K562 (cell line): Measurements from ENCODE around the gene STK11. TPM values are rescaled to one million over a fixed set of nuclear protein-coding genes. Genes with fewer than 3 reads are reported as not detected.

Source experiments
- BRD4 ChIP-seq: fragments of 200-600 bp; sonication (generic); IDR thresholded peaks from 2 replicates; pipeline ENCODE4 v1.6.1; 2017; ENCODE audit warnings: inconsistent platforms
- CC2D1A ChIP-seq: fragments of 450-650 bp; IDR thresholded peaks from 2 replicates; pipeline ENCODE4 v1.6.1; 2017; ENCODE audit warnings: mild to moderate bottlenecking
- E2F5 ChIP-seq: sonication (generic); formaldehyde crosslinking; IDR thresholded peaks from 2 replicates; pipeline ENCODE4 v1.8.0; 2022; ENCODE audit warnings: mild to moderate bottlenecking, missing genetic modification reagents
- E2F8 ChIP-seq: fragments of 450-650 bp; IDR thresholded peaks from 2 replicates; pipeline ENCODE4 v1.7.1; 2018; ENCODE audit warnings: mild to moderate bottlenecking, low read depth; ENCODE audit not compliant: partially characterized antibody
- ELF2 ChIP-seq: fragments of 250-450 bp; sonication (Bioruptor Pico); IDR thresholded peaks from 2 replicates; pipeline ENCODE4 v1.5.0; 2021; ENCODE audit warnings: mild to moderate bottlenecking
- FIP1L1 ChIP-seq: fragments of 200-400 bp; formaldehyde crosslinking; IDR thresholded peaks from 2 replicates; pipeline ENCODE4 v1.6.1; 2018; ENCODE audit warnings: mild to moderate bottlenecking, low read depth, low read length; ENCODE audit not compliant: poor library complexity, severe bottlenecking
- GTF2E2 ChIP-seq: fragments of 200-800 bp; sonication (Bioruptor generic); IDR thresholded peaks from 2 replicates; pipeline ENCODE4 v1.6.1; 2016; ENCODE audit warnings: missing genetic modification characterization, missing compliant biosample characterization
- KDM2B ChIP-seq: fragments of 250-450 bp; sonication (Bioruptor Pico); IDR thresholded peaks from 2 replicates; pipeline ENCODE4 v1.8.0; 2021; ENCODE audit warnings: mild to moderate bottlenecking, moderate library complexity
- MTA2 ChIP-seq: fragments of 450-650 bp; IDR thresholded peaks from 2 replicates; pipeline ENCODE4 v1.6.1; 2016; ENCODE audit warnings: low read depth
- NCOA1 ChIP-seq: fragments of 450-650 bp; IDR thresholded peaks from 2 replicates; pipeline ENCODE4 v1.6.1; 2016; ENCODE audit warnings: low read depth
- NR3C1 ChIP-seq: sonication (generic); formaldehyde crosslinking; IDR thresholded peaks from 2 replicates; pipeline ENCODE4 v1.8.1; 2022; ENCODE audit warnings: missing genetic modification reagents
- PML ChIP-seq: IDR thresholded peaks from 2 replicates; pipeline ENCODE4 v1.6.1; 2012; ENCODE audit warnings: low read length, inconsistent platforms
- RHOXF2B ChIP-seq: fragments of 250-450 bp; sonication (Bioruptor Pico); conservative IDR thresholded peaks from 2 replicates; pipeline ENCODE4 v1.5.1; 2021
- SAFB ChIP-seq: fragments of 200-400 bp; formaldehyde crosslinking; IDR thresholded peaks from 2 replicates; pipeline ENCODE4 v1.6.1; 2017; ENCODE audit warnings: low read depth, low read length, borderline replicate concordance
- SMAD4 ChIP-seq: fragments of 250-450 bp; sonication (Bioruptor Pico); conservative IDR thresholded peaks from 2 replicates; pipeline ENCODE4 v1.8.0; 2021; ENCODE audit warnings: inconsistent platforms, mild to moderate bottlenecking, moderate library complexity
- STAT6 ChIP-seq: sonication (generic); formaldehyde crosslinking; IDR thresholded peaks from 2 replicates; pipeline ENCODE4 v1.8.1; 2023; ENCODE audit warnings: mild to moderate bottlenecking, missing genetic modification reagents
- TCF3 ChIP-seq: sonication (generic); formaldehyde crosslinking; IDR thresholded peaks from 2 replicates; pipeline ENCODE4 v1.4.0; 2020; ENCODE audit warnings: mild to moderate bottlenecking, missing genetic modification reagents
- TCF7L2 ChIP-seq: fragments of 150-350 bp; IDR thresholded peaks from 2 replicates; pipeline ENCODE4 v1.6.1; 2016; ENCODE audit warnings: low read depth, mild to moderate bottlenecking, low read length, moderate library complexity
- TSHZ1 ChIP-seq: fragments of 250-450 bp; sonication (Bioruptor Pico); IDR thresholded peaks from 2 replicates; pipeline ENCODE4 v1.4.0; 2020; ENCODE audit warnings: mild to moderate bottlenecking, moderate library complexity
- ZNF324 ChIP-seq: fragments of 250-450 bp; sonication (Bioruptor Pico); IDR thresholded peaks from 2 replicates; pipeline ENCODE4 v1.4.0; 2020; ENCODE audit warnings: mild to moderate bottlenecking
- polyA plus RNA-seq, 8 experiments: library from polyadenylated mRNA; depleted of rRNA in 4 of 8; stranded (reverse) in 5 of 8; unstranded in 3 of 8; fragments of >200 nt; fragmentation: Nextera tagmentation in 2 of 8; fragmentation: Illumina TruSeq in 1 of 8; extraction: Ambion mirVana in 2 of 8; extraction: Trizol in 1 of 8; gene quantifications; 2 replicates each; pipeline versions ENCODE4 v1.2.1 to v1.2.3, GENCODE V29; 2011 to 2014; ENCODE audit warnings: inconsistent platforms in 1 of 8, missing spikeins in 1 of 8
- total RNA-seq, 7 experiments: library from RNA; depleted of rRNA in 6 of 7; stranded (reverse); fragments of >200 nt in 6 of 7; fragmentation: Illumina TruSeq in 2 of 7; extraction: Trizol in 2 of 7; gene quantifications; 2 replicates each; pipeline versions ENCODE4 v1.2.1 to v1.2.3, GENCODE V29; 2011 to 2021; ENCODE audit warnings: low replicate concordance in 1 of 7

STK11 gene
- total and polyA plus RNA-seq, 9 of the 15 experiments (the other 6 are each of a cell fraction or from before 2014, with no cell fraction given): 0.15 to 96.5 (median 31.7) TPM

- no peak for TF ChIP-seq TSHZ1
- no peak for TF ChIP-seq CC2D1A
- TF ChIP-seq SMAD4: peak; percentile 78
- TF ChIP-seq E2F5 (CRISPR knock-in tag): no peak
- TF ChIP-seq E2F8: peak; percentile 22
- TF ChIP-seq PML: peak; percentile 19; the same call in 1 of the 2 replicates
- no peak for TF ChIP-seq RHOXF2B (CRISPR knock-in tag)
- TF ChIP-seq TCF7L2: no peak
- TF ChIP-seq MTA2: no peak
- no peak for TF ChIP-seq KDM2B (CRISPR knock-in tag)
- no peak for TF ChIP-seq NCOA1
- peak; percentile 92 for TF ChIP-seq GTF2E2 (tag)
- no peak for TF ChIP-seq TCF3 (CRISPR knock-in tag)
- TF ChIP-seq BRD4: no peak; the same call in 1 of the 2 replicates
- TF ChIP-seq NR3C1 (CRISPR knock-in tag): no peak
- no peak for TF ChIP-seq ZNF324
- peak; percentile 86 for TF ChIP-seq FIP1L1
- TF ChIP-seq ELF2 (CRISPR knock-in tag): 0 out of 2 replicates have a peak, but pooled peaks have one; percentile 22
- TF ChIP-seq SAFB: no peak
- TF ChIP-seq STAT6 (CRISPR knock-in tag): no peak
Observed at GRCh38 chr19:1269478-1270212, 64.1 kb downstream of the STK11 start (continued).
